PC-9 (cell line): ENCODE results near the gene DUSP2. TPM values are rescaled to one million over a fixed set of nuclear protein-coding genes. Genes with fewer than 3 reads are reported as not detected.
"Not testable (repeated sequence)": the region's sequence is repeated elsewhere in the genome, so short reads cannot be mapped to it uniquely, and the experiment has no call there.

Source experiments
- BruUV-seq: library from RNA; stranded (reverse); fragments of 400-500 nt; replicated peaks from 2 replicates; lab custom pipeline; 2021; lab: Mats Ljungman, UMichigan
- CTCF ChIA-PET: fragments of 300-600 bp; sonication (Branson Sonifier 250); formaldehyde crosslinking; loops from one replicate; lab custom pipeline; 2022; ENCODE audit warnings: antibody characterized with exemption; lab: Charles Lee
- POLR2A ChIA-PET: fragments of 300-600 bp; sonication (Branson Sonifier 250); formaldehyde crosslinking; loops from one replicate; lab custom pipeline; 2022; ENCODE audit warnings: antibody characterized with exemption; ENCODE audit not compliant: unreplicated experiment; lab: Charles Lee
- DNase-seq, 2 experiments: peaks; one replicate each; pipeline versions ENCODE4 v3.0.0 to v3.0.0-alpha.2; 2015 to 2022; ENCODE audit warnings: mixed read lengths in 1 of 2
- H2AFZ ChIP-seq: fragments of 200-600 bp; sonication (generic); 2 replicates; pipeline ENCODE4 v1.8.1; 2017; ENCODE audit warnings: antibody characterized with exemption
- H3F3A ChIP-seq: fragments of 200-600 bp; sonication (generic); 2 replicates; pipeline ENCODE4 v1.8.1; 2017; ENCODE audit warnings: antibody characterized with exemption, mild to moderate bottlenecking, low read depth; ENCODE audit not compliant: insufficient read depth
- H3K27ac ChIP-seq: fragments of 200-600 bp; sonication (generic); 2 replicates; pipeline ENCODE4 v1.6.1; 2016; ENCODE audit warnings: mixed run types
- H3K27me3 ChIP-seq: fragments of 200-600 bp; sonication (generic); 2 replicates; pipeline ENCODE4 v1.6.1; 2016; ENCODE audit warnings: low read depth, mixed run types; ENCODE audit not compliant: insufficient read depth
- H3K36me3 ChIP-seq: fragments of 200-600 bp; sonication (generic); 2 replicates; pipeline ENCODE4 v1.6.1; 2016; ENCODE audit warnings: low read depth, mixed run types
- H3K4me1 ChIP-seq: fragments of 200-600 bp; sonication (generic); replicated peaks from 2 replicates; pipeline ENCODE4 v1.6.1; 2016; ENCODE audit warnings: mixed run types; ENCODE audit not compliant: insufficient read depth
- H3K4me2 ChIP-seq: fragments of 200-600 bp; sonication (generic); 2 replicates; pipeline ENCODE4 v1.6.1; 2017; ENCODE audit warnings: mixed run types
- H3K4me3 ChIP-seq: fragments of 200-600 bp; sonication (generic); 2 replicates; pipeline ENCODE4 v1.6.1; 2016; ENCODE audit warnings: mixed run types
- H3K79me2 ChIP-seq: fragments of 200-600 bp; sonication (generic); 2 replicates; pipeline ENCODE4 v1.6.1; 2017; ENCODE audit warnings: low read depth, mixed run types
- H3K9me2 ChIP-seq: fragments of 200-600 bp; sonication (generic); 2 replicates; pipeline ENCODE4 v1.8.1; 2017; ENCODE audit warnings: mild to moderate bottlenecking; ENCODE audit not compliant: insufficient read depth
- H3K9me3 ChIP-seq: fragments of 200-600 bp; sonication (generic); 2 replicates; pipeline ENCODE4 v1.8.1; 2016; ENCODE audit warnings: low read depth; ENCODE audit not compliant: insufficient read depth
- H4K20me1 ChIP-seq: fragments of 200-600 bp; sonication (generic); 2 replicates; pipeline ENCODE4 v1.8.1; 2017; ENCODE audit not compliant: insufficient read depth
- CTCF ChIP-seq: fragments of 200-600 bp; sonication (generic); conservative IDR thresholded peaks from 2 replicates; pipeline ENCODE4 v1.6.1; 2017; ENCODE audit warnings: mixed run types, antibody characterized with exemption, mild to moderate bottlenecking, moderate library complexity
- EZH2 ChIP-seq: fragments of 200-600 bp; sonication (generic); IDR thresholded peaks from 2 replicates; pipeline ENCODE4 v1.8.0; 2017; ENCODE audit warnings: antibody characterized with exemption, low read depth
- intact Hi-C: fragments of 100-400 bp; cut with micrococcal nuclease; formaldehyde crosslinking; loops from one replicate; pipeline ENCODE4 v1.10.0; 2022; ENCODE audit not compliant: unreplicated experiment
- total RNA-seq: library from RNA; stranded (reverse); gene quantifications from 2 replicates; pipeline ENCODE4 v1.2.3, GENCODE V29; 2021

DUSP2 gene
- total RNA-seq, 1 experiment from 2014 or later, result 4.0 TPM

GRCh38 chr2:96142217-96143113, 2.8 kb downstream of the DUSP2 start:
- DNase-seq, result no peak

GRCh38 chr2:96141624-96141967, 3.6 kb downstream of the DUSP2 start:
- H3F3A ChIP-seq, result peaks cover 19% of the 10 kb centered on the region; the same call in 1 of the 2 replicates
- H3K4me3 ChIP-seq, H4K20me1 ChIP-seq, H3K4me2 ChIP-seq, H3K36me3 ChIP-seq, intact Hi-C loops, H3K9me3 ChIP-seq, H3K27me3 ChIP-seq, DNase-seq, H3K9me2 ChIP-seq, H2AFZ ChIP-seq, CTCF ChIA-PET, BruUV-seq, H3K27ac ChIP-seq: not testable (repeated sequence)
- H3K79me2 ChIP-seq, result peaks cover 12% of the 10 kb centered on the region; the same call in 1 of the 2 replicates
- POLR2A ChIA-PET, result interaction anchor here (0.6 kb wide), 1 partner anchor 701 kb away, joined by 13 read pairs; no protein-coding TSS in a partner anchor
- H3K4me1 ChIP-seq, result peaks cover 19% of the 10 kb centered on the region

More at GRCh38 chr2:96142217-96143113, 2.8 kb downstream of the DUSP2 start:
- ChIA-PET CTCF (no interaction called here), POLR2A (no interaction called here)
- Histone ChIP-seq H3F3A (peaks cover 19% of the 10 kb centered on the region; the same call in 1 of the 2 replicates), H3K27me3 (no peaks in the 10 kb centered on the region), H3K4me3 (no peak overlapping the region), H3K36me3 (no peaks in the 10 kb centered on the region; the same call in 1 of the 2 replicates), H4K20me1 (no peaks in the 10 kb centered on the region), H3K4me1 (peaks cover 19% of the 10 kb centered on the region), H3K4me2 (no peak overlapping the region), H3K79me2 (peaks cover 12% of the 10 kb centered on the region; the same call in 1 of the 2 replicates), H3K9me3 (no peaks in the 10 kb centered on the region), H2AFZ (no peak overlapping the region), H3K9me2 (no peaks in the 10 kb centered on the region), H3K27ac (no peak overlapping the region)
- intact Hi-C loops, result no loop called here
- BruUV-seq, result no TSS peak
- TF ChIP-seq CTCF (no peak), EZH2 (no peak)

- Histone ChIP-seq H3K9me3 (no peaks in the 10 kb centered on the region), H3K36me3 (no peaks in the 10 kb centered on the region; the same call in 1 of the 2 replicates), H3F3A (peaks cover 19% of the 10 kb centered on the region; the same call in 1 of the 2 replicates), H3K79me2 (peaks cover 12% of the 10 kb centered on the region; the same call in 1 of the 2 replicates), H3K4me2 (no peak overlapping the region), H3K4me3 (no peak overlapping the region), H3K27ac (no peak overlapping the region), H3K27me3 (no peaks in the 10 kb centered on the region), H3K9me2 (no peaks in the 10 kb centered on the region), H3K4me1 (peaks cover 19% of the 10 kb centered on the region), H4K20me1 (no peaks in the 10 kb centered on the region), H2AFZ (no peak overlapping the region)
- ChIA-PET POLR2A (interaction anchor here (0.6 to 0.7 kb wide), 2 partner anchors 67 to 701 kb away, joined by 9 to 13 read pairs; no protein-coding TSS in a partner anchor), CTCF (no interaction called here)
- intact Hi-C loops, result no loop called here
- DNase-seq, result no peak
- BruUV-seq, result no TSS peak
- no peak for TF ChIP-seq CTCF
- TF ChIP-seq EZH2, result no peak
Measured at GRCh38 chr2:96140941-96141623, 4.2 kb downstream of the DUSP2 start.
